Skeletal muscle tissue (tissue), 4 donors: ENCODE data around the gene RBMS1. TPM values are rescaled to one million over a fixed set of nuclear protein-coding genes. Genes with fewer than 3 reads are reported as not detected.

Experiments used
- H3K27ac ChIP-seq: one replicate; pipeline ENCODE4 v1.7.0; 2013; ENCODE audit warnings: mild to moderate bottlenecking, low read depth, low read length, inconsistent platforms
- H3K27me3 ChIP-seq, 3 donors: one replicate each; pipeline ENCODE4 v1.7.0; 2013; ENCODE audit warnings: low read length in 3 of 3; ENCODE audit not compliant: control insufficient read depth in 3 of 3, insufficient read depth in 3 of 3
- H3K36me3 ChIP-seq, 3 donors: one replicate each; pipeline ENCODE4 v1.7.0; 2013; ENCODE audit warnings: low read length in 3 of 3; ENCODE audit not compliant: control insufficient read depth in 3 of 3, insufficient read depth in 3 of 3
- H3K4me1 ChIP-seq, 3 donors: one replicate each; pipeline ENCODE4 v1.7.0; 2013; ENCODE audit warnings: low read length in 3 of 3, mild to moderate bottlenecking in 3 of 3; ENCODE audit not compliant: control insufficient read depth in 3 of 3, insufficient read depth in 3 of 3
- H3K4me3 ChIP-seq, 3 donors: one replicate each; pipeline ENCODE4 v1.7.0; 2013; ENCODE audit warnings: low read length in 3 of 3
- H3K9ac ChIP-seq, 3 donors: one replicate each; pipeline ENCODE4 v1.7.0; 2013; ENCODE audit warnings: low read length in 3 of 3, mild to moderate bottlenecking in 3 of 3, moderate library complexity in 2 of 3, low read depth in 1 of 3
- H3K9me3 ChIP-seq, 3 donors: one replicate each; pipeline ENCODE4 v1.7.0; 2013; ENCODE audit warnings: low read length in 3 of 3; ENCODE audit not compliant: control insufficient read depth in 3 of 3
- total RNA-seq: library from RNA; depleted of rRNA; stranded (reverse); fragments of >200 nt; gene quantifications from one replicate; pipeline ENCODE4 v1.2.3, GENCODE V29; 2014
- donor health status: Osteomylitis.

RBMS1 gene
- total RNA-seq, 1 donor from 2014 or later, result 48.0 TPM

DNA sequence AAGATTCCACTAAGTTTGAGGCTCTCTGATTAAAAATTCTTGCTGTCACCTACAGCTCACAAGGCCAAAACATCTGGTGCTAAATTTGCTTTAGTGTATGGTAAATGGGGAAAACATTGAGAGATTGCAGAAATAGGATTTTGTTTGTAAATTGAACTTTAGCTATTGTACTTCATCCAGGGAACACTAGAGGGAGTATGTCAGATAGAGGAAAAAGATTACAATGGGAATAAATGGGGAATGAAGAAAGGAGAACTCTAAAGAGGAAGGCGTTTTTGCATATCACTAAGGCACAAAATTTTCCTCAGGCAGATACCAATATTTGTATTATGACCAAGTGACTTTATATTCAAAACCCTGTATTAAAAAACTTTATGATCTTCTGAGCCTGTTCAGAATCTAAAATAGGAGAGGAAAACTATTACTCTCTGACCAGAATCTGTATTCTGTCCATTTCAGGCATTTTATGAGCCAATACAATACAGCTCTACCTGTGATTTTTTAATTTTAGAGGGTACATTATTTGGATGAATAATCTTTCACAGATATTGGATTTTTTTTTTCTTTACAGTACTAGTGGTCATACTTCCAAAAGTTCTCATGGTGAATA lies 241.2 kb downstream of the RBMS1 start:
- Histone ChIP-seq H3K9ac (peak overlapping the region; percentile 70 to 88 (median 85)), H3K36me3 (peaks cover 0 to 3% (median 0%) of the 10 kb centered on the region in 3 donors), H3K27ac (peak overlapping the region; percentile 77), H3K4me3 (peak overlapping the region; percentile 59 to 87 (median 72)), H3K4me1 (peaks cover 28 to 47% (median 29%) of the 10 kb centered on the region in 3 donors), H3K9me3 (no peaks in the 10 kb centered on the region), H3K27me3 (no peaks in the 10 kb centered on the region)

DNA sequence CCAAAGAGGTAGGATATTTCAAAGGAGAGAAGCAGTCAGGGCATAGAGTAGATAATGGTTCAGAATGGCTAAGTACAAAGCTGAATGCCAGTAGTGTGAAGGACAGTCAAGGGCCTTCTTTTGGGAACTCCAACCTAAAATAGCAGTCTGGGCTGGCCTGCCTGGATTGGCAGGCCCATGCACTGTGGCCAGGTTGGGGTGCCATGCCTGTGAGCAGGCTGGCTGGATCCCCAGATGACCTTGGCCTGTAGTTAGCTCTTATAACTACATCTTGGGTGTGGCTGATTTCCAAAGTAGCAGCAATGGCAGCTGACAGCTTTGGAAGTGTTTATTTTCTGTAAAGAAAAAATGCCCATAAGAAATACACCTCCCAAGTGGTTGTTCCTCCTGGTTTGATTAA lies 242.0 kb downstream of the RBMS1 start:
- peaks cover 0 to 3% (median 0%) of the 10 kb centered on the region in 3 donors for H3K36me3 ChIP-seq
- peak overlapping the region; percentile 55 to 88 (median 85) for H3K9ac ChIP-seq
- H3K9me3 ChIP-seq, result no peaks in the 10 kb centered on the region
- H3K4me1 ChIP-seq, result peaks cover 33 to 50% (median 34%) of the 10 kb centered on the region in 3 donors
- no peaks in the 10 kb centered on the region for H3K27me3 ChIP-seq
- peak overlapping the region; percentile 60 to 87 (median 72) for H3K4me3 ChIP-seq
- peak overlapping the region; percentile 77 for H3K27ac ChIP-seq

DNA sequence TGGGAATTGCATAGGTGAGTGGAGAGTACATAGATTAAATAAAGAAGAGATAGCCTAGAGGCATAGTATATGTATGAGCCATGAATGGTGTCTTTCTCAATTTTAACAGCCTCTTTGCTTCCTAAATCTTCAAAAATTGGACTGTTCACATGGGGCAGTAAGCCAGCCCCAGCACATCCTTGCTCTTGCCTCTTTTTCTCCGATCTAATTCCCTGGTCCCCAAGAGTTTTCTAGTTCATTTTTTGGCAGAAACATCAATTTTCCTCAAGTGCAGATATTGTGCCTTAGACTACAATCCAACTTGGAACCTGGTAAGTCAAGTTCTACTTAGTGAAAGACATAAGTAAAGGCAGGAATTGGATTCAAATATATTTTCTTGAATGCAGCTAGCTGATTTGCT lies 243.7 kb downstream of the RBMS1 start:
- no peaks in the 10 kb centered on the region for H3K27me3 ChIP-seq
- H3K36me3 ChIP-seq, result peaks cover 0 to 3% (median 0%) of the 10 kb centered on the region in 3 donors
- H3K4me3 ChIP-seq, result no peak overlapping the region
- H3K27ac ChIP-seq, result peak overlapping the region; percentile 36
- H3K9ac ChIP-seq, result no peak overlapping the region
- peaks cover 48 to 66% (median 48%) of the 10 kb centered on the region in 3 donors for H3K4me1 ChIP-seq
- H3K9me3 ChIP-seq, result no peaks in the 10 kb centered on the region

DNA sequence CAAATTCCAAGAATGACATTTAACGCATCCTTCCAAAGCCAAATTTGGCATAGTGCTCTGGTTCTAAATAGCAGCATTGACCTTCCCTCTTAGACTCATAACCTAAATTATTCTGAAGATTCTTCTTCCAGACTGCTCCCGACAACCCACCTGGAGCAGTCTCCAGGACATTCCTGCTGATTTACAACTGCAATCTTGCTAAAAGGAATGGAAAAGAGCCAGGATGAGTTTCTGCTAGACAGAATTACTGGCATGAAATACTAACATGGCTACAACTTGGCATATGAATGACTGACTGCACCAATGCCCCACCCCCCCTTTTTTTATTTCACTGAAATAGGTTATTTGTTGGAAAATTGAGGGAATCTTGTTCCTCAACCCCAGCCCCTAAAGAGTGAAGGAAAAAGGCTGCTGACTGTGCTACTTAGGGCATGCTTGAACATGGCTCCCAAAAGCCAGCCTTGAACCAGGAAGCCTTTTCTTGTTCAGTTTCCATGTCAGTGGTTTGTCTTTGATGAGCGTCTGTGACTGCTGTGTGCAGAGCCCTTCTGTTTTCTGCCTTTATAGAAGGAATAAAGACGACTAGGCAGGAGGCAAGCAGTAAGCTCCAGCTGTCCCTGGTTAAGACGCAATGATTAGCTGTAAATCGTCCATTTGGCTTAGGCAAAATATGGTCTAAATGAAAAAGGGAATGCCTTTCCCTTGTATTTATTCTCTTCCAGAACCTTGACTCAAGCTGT lies 246.1 kb downstream of the RBMS1 start:
- H3K36me3 ChIP-seq, result peaks cover 0 to 3% (median 0%) of the 10 kb centered on the region in 3 donors
- peaks cover 58 to 78% (median 65%) of the 10 kb centered on the region in 3 donors for H3K4me1 ChIP-seq
- H3K27ac ChIP-seq, result peak overlapping the region; percentile 93

DNA sequence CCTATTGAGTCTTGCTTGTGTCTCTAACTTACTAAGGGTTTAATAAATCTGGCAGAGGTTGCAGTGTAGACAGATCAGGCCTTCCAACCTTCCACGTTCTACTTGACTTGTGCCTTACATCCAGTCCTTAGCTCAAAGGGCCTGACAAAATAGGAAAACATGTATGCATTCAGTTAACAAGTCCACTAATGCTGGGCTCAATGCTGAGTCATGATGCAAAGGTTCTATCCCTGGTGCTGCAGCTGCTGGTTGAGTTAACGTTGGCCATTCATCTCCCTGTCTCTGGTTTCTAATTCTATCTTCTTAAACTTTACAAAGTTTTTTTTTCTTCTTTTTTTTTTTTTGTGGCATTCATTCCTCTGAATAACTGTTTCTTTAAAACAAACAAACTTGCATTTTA lies 247.3 kb downstream of the RBMS1 start:
- Histone ChIP-seq H3K9me3 (no peaks in the 10 kb centered on the region), H3K36me3 (peaks cover 0 to 3% (median 0%) of the 10 kb centered on the region in 3 donors), H3K9ac (no peak overlapping the region), H3K4me1 (peaks cover 68 to 86% (median 76%) of the 10 kb centered on the region in 3 donors), H3K4me3 (no peak overlapping the region), H3K27ac (peak overlapping the region; percentile 93), H3K27me3 (no peaks in the 10 kb centered on the region)

More for the DNA sequence above, 246.1 kb downstream of the RBMS1 start:
- Histone ChIP-seq H3K4me3 (peak overlapping the region; percentile 3 to 32 (median 32)), H3K9ac (peak overlapping the region in 1 of 3 donors; percentile 27), H3K9me3 (no peaks in the 10 kb centered on the region), H3K27me3 (no peaks in the 10 kb centered on the region)

DNA sequence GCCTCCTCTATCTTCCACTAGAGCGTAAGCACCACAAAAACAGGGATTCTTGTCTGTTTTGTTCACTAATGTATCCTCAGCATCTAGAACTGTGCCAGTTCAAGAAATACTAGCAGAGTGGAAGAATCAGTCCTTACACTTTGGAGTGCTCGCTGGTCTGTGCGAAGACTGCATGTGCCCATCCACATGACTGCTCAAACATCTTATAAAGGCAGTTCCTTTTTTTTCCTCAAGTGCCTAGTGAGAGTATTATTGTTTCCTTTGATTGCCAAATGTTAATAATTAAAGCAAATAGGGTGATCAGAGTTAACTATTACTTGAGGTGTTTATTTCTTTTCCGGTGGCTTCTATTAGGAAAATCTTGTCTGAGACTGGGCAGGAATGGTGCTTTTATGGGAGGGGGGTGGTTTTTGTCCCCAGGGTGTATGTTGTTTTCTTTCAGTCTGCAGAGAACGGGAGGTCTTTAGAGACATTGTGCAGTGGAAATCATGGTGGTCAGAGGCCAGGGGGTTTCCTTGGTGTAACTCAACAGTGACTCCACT lies 247.9 kb downstream of the RBMS1 start:
- Histone ChIP-seq H3K9me3 (no peaks in the 10 kb centered on the region), H3K27me3 (no peaks in the 10 kb centered on the region), H3K27ac (peak overlapping the region; percentile 93), H3K36me3 (peaks cover 0 to 3% (median 0%) of the 10 kb centered on the region in 3 donors), H3K4me3 (no peak overlapping the region), H3K9ac (no peak overlapping the region), H3K4me1 (peaks cover 71 to 87% (median 80%) of the 10 kb centered on the region in 3 donors)

DNA sequence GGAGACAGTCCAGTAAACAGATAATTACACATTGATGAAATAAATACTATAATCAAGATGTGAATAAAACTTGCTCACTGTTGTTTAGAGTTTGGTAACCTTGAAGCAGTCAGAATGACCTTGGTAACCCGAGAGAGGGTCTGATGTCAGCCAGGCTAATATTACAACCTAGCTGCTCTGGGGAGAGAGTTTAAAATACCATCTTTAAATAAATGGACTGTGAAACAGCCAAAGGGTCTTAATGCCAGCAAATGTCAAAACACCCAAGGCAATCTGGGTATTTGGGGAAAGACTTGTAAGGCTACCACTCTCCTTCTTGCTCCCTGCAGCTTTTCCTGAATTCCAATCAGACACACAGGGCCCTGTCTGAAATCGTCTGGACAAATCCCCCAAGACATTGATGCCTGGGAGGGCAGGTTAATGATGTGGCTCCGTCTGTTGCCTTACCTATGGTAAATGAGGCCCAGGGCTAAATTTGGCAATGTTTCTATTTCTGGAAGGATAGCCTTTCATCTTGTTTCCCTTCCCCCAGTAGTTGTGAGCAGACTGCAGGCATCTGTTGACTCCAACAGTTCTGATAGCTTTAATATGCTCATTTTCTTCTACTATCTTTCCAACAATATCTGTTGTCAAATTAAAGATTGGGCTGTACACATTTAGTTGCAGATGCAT lies 250.6 kb downstream of the RBMS1 start:
- Histone ChIP-seq H3K9me3 (no peaks in the 10 kb centered on the region), H3K27ac (peak overlapping the region; percentile 93), H3K4me3 (peak overlapping the region; percentile 28 to 46 (median 45)), H3K9ac (peak overlapping the region; percentile 2 to 52 (median 50)), H3K4me1 (peaks cover 74 to 91% (median 80%) of the 10 kb centered on the region in 3 donors), H3K27me3 (no peaks in the 10 kb centered on the region), H3K36me3 (no peaks in the 10 kb centered on the region)

DNA sequence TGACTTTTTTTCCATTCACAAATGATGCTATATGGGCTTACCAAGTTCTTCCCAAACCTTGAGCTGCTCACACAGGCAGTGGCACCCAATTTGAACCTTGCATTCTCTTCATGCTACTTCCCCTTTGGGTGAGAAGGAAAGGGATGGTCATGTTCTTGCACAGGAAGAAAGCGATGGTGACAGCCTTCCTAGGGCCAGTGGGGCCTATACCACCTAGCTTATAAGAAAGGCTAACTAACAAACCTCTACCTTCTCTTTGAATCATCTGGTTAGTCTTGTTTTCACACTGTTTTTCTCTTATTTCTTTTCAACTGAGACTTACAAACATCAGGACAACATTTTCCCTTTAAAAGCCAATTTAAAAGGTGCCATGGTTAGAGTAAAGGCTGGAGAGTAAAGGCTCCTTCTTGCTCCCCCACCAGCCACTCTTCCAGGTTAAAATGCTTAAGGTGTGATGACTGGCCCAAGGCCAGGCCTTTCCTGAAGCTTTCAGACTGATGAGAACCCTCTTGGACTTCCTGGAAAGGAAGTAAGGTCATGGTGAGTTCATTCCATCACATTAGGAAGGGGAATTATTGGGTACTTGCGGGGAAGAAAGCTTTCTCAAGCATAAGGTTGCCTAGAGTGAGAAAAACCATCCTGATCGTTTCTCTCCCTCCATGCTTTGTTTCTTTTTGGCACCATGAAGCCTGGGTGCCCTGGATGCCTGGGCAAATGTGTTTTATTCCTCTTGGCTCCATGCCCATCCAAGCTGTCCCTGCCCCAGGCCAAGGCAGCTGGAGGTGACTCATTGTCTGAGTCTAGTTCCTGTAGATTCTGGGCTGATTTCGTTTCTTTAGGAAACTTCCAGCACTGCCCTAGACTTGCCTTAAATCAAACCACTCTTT lies 252.1 kb downstream of the RBMS1 start:
- H3K27me3 ChIP-seq, result no peaks in the 10 kb centered on the region
- H3K4me1 ChIP-seq, result peaks cover 73 to 91% (median 79%) of the 10 kb centered on the region in 3 donors
- H3K9ac ChIP-seq, result peak overlapping the region; percentile 11 to 50 (median 46)

DNA sequence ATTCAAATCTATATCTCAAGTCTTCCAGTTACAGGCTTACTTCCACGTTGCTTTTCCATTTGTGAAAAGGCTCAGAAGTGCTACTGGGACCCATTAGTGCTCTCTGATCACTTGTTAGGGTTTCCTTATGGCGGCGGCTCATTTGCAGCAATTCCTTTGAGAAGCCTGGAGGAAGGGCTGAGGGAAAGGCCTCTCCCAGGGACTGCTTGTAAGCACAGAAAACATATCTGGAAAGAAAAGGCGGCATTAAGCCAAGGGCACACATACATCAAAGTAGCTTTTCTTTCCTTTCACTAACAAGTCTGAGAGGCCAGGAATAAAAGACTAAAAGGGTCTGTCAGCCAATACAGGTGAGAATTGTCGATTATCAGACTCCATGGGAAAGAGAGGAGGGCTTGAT lies 254.2 kb downstream of the RBMS1 start:
- no peaks in the 10 kb centered on the region for H3K27me3 ChIP-seq
- no peaks in the 10 kb centered on the region for H3K9me3 ChIP-seq
- H3K27ac ChIP-seq, result peak overlapping the region; percentile 93
- H3K4me1 ChIP-seq, result peaks cover 55 to 70% (median 61%) of the 10 kb centered on the region in 3 donors
- H3K36me3 ChIP-seq, result no peaks in the 10 kb centered on the region
- H3K9ac ChIP-seq, result no peak overlapping the region
- H3K4me3 ChIP-seq, result no peak overlapping the region

More for the DNA sequence above, 252.1 kb downstream of the RBMS1 start:
- H3K4me3 ChIP-seq, result peak overlapping the region; percentile 4 to 34 (median 15)
- peak overlapping the region; percentile 93 for H3K27ac ChIP-seq
- no peaks in the 10 kb centered on the region for H3K9me3 ChIP-seq
- no peaks in the 10 kb centered on the region for H3K36me3 ChIP-seq
